ENCODE results near the gene ST6GALNAC2.
"Not testable (repeated sequence)": the region's sequence is repeated elsewhere in the genome, so short reads cannot be mapped to it uniquely, and the experiment has no call there.

Gene ST6GALNAC2

DNA sequence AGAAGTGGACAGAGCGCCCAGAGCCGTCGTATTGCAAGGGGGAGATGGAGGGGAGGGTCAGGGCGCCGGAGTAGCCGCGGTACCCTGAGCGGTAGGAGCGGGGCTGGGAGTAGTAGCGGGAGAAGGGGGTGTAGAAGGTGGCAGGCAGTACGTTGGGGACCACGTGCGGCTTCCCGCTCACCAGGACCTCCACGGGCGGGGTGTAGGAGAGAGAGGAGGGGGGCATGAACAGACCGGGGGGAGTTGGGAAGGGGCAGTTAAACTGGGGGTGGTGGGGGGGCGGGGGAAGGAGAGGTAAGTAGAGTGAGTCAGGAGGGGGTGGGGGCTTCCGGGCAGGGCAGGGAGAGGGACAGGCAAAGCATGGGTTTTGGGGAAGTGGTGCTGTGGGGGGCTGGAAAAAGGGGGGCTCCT is 16.8 kb downstream of the ST6GALNAC2 start:
- no peak for FAIRE-seq

DNA sequence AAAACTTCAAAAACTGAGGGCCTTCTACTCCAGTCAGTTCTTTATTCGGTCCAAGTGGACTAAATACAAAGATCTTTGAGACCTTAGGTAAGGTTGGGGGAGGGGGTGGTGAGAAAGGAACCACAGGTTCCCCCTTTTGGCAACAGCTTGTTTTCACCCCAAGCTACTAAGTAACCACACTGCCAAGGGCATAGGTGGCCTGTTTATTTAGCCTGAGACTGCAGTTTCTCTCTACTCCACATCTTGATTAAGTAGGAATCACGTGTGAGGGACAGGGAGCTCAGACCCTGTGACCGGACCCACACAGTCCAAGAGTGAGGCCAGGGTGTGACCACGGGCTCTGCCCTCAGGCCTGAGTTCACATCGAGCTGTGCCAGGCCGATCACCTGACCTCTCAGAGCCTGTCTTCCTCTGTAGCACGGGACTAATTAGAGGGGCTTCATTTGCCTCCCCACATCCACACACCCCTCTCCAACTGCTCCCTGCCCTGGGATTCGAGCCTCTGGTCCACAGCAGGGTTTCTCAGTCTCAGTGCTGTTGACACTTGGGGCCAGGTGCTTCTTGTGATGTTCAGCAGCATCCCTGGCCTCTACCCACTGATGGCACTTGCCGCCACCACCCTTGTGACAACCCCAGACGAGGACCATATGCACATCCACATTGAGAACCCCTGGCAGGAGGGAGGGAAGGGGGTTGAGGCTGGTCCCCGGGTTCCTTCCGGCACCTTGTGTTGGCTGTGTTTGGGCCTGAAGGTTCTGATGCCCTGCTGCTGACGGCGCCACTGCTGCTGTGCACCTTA is 17.8 kb downstream of the ST6GALNAC2 start:
- no peak for FAIRE-seq

DNA sequence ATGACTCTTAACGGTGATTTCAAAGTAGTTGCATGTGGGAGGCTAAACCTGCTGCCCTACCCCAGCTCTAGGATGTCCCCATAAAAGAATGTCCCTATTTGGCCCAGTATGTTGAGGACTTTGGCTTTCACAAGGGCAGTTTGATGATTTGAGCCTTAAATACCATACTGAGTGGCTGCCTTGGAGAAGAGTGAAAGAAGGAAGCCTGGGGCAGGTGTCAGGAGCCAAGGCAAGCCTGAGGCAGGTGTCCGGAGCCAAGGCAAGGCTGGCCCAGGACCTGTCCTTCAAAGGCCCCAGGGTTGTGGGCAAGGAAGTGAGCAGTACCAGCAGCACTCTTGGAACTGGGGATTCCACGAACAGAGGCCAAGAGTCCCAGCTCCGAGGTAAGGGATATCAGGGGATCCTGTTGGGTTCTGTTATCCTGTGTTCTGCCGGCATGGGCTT is 18.6 kb downstream of the ST6GALNAC2 start:
- FAIRE-seq = no peak

DNA sequence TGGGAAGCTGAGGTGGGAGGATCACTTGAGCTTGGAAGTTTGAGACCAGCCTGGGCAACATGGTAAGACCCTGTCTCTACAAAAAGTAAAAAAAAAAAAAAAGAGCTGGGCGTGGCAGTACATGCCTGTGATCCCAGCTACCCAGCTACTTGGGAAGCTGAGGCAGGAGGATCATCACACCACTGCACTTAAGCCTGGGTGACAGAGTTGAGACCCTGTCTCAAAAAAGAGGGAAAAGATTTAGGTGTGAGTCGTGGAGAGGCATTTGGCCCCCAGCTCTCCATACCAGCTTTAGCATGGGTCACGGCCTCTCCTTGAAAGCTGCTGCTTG is 19.1 kb downstream of the ST6GALNAC2 start:
- no peak for FAIRE-seq

DNA sequence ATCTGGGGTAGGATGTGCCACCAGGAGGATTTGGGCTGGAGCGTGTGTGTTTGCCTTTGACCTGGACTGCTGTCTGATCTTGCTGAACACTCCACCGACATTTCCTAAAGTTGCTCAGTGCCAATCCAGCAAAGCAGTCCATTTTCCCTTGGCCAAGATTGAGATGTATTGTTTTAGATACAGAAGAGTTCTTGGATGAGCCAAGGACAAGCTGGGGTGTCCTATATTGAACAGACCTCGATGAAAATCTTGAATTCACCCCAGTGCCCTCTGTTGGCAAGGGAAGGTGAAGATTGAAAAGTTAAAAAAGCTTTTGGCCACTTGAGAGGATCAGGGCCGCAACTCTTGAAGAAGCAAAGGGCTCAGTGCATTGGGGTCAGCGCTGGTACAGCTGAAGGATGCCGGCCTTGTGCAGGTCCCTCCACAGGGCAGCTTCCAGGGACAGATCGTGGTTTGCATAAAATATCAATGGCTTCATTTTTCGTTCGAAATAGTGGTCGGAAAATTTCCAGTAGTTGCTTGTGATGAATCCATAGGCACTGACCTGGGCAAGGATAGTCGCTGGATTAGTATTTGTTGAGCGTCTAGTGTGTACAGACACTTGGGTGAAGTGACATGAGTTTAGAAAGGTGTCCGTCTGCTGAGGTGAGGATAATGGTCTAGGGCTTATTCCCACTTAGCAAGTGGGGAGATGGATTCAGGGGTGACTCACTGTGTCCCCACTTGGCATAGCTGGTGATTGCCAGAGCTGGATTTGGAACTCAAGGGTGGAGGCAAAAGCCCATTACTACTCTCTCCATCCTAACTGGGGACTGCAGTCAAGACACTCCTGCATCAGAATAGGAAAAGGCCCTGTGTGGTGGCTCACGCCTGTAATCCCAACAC is 19.7 kb downstream of the ST6GALNAC2 start:
- FAIRE-seq = no peak

DNA sequence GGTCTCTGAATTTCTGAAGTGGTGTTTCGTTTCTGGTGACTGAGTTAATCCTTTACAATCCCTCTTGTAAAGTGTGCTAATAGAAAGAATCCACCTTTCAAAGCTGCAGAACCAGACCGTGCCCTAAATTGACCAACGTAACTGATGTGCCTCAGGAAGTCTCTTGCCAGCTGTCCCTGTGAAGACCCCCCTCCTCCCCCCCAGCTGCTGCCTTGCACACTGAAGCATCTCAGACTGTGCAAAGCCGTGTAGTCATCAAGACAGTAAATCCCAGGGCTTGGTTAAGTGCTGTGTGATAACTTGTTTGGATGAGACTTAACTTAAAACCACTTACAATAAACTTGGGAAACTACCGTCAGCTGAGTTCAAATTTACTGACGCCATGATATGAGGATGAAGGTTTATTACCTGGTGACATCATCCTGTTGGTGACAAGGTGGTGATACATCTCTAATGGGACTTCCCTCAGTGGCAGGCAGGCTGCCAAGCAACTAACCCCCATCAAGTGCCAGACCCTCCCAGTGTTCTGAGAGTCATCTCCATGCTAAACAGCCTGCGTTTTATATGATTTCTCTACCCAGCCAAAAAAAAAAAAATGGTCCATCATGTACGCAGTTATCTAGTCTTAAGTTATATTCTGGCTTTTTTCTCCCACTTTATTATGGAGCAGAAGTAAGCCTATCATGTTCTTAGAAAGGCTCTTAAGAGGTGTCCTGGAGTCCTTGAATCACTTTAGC is 20.5 kb downstream of the ST6GALNAC2 start:
- FAIRE-seq = not testable (repeated sequence)

DNA sequence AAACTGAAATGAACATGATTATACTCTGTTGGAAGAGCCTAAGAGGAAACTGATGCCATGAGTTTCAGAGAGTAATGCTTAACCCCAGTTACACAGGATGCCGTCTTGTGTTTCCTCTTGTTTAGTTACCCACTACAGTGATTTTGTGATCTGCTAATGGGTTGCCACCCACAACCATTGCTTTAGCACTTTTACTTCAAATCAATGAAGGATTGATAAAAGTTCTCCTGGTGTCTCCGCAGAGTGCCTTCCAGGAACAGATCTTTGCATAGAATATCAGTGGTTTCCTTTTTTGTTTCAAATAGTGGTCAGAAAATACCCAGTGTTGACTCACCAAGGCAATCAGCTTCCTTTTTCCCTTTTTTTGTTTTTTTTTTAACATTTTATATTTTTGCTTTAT is 22.3 kb downstream of the ST6GALNAC2 start:
- not testable (repeated sequence) for FAIRE-seq

DNA sequence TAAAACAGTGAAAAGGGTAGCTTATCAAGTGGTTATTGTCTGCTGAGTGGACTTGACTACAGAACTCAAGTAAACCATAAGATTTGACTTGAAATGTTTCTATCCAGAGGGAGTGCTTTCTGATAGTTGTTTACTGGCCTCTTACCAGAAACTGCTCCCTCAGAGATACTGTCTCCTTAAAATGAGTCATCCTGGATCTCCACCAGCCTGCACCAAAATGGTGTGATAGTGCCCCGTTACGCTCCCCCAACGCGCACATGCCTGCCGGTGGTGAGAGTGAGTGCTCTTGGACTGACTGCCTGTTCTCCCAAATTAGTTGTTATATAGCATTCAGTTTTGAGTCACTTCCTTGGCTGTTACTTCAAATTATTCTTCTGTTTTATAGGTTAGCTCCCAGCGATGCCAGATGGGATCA is 22.9 kb downstream of the ST6GALNAC2 start:
- no peak for FAIRE-seq

DNA sequence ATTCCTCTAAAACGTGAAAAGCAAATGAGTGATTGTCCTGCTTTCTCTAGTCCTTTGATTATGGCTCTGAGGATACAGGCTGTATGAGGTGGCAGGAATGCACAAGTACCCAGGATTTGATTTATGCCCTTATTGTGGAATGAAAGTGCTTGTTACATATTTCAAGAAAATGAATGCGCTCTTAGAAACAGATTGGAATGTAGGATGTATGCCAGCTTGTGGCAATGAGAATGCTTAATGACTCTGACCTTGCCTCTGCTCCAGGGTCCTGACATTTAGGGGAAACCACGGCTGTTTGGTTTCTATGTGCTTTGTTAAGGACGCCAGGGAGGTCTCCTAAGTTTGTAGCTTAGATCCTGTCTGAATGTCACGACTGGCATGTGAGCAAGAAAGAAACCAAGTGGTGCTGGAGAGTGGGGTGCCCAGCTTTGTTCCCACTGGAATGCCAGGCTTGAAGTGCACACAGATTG is 23.8 kb downstream of the ST6GALNAC2 start:
- no peak for FAIRE-seq

DNA sequence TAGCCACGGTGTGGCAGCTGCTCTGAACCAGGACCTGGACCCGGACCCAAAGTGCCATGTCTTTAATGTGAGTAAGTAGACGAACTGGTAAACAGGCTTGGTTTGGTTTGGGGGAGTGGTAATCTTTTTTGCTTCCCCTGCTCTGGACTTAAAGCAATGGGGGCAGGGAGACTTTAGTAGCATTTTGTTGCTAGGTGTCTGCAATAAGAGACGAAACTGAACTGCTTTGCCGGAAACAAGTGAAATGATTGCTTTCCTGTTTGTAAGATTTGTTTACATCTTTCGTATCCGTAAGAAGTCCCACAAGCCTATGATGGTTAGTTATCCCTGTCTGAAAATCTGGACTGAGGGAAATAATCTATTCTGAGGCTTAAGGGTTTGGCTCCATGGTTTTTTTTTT is 24.3 kb downstream of the ST6GALNAC2 start:
- no peak for FAIRE-seq

DNA sequence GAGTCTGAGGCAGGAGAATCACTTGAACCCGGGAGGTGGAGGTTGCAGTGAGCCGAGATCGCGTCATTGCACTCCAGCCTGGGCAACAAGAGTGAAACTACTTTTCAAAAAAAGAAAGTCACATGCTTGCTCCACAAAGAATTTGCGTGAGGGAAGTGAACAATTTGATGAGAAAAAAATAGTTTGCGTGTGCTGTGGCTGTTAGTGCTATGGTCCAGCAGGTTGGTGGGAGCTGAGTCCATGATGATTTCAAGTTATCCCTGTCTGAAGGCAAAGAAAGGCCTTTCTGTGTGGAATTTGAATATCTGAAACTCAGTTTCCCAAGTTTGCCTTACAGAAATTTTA is 24.8 kb downstream of the ST6GALNAC2 start:
- no peak for FAIRE-seq

DNA sequence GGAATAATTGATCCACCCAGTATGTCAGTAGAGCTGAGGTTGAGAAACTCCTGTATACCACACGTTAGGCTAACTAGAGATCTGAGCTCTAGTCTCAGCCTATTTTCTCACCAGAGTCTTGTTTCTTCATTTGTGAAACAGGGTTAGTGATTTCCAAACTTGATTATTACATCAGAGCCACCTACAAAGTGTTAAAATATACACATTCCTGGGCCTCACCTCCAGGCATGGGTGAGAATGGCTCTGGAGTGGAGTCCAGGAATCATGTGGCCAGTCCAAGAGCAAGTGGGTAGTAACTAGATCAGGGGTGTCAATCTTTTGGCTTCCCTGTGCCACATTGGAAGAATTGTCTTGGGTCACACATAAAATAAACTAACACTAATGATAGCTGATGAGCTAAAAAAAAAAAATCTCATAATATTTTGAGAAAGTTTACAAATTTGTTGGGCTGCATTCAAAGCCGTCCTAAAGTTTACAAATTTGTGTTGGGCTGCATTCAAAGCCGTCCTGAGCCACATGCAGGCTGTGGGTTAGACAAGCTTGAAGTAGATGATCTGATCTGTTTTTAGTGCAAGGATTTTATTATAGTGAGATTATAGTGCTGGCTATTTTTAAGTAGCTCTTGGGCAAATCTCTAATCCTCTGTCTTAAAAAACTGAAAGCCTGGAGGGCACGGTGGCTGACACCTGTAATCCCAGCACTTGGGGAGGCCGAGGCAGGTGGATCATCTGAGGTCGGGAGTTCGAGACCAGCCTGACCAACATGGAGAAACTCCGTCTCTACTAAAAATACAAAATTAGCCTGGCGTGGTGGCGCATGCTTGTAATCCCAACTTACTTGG is 25.4 kb downstream of the ST6GALNAC2 start:
- FAIRE-seq = no peak

DNA sequence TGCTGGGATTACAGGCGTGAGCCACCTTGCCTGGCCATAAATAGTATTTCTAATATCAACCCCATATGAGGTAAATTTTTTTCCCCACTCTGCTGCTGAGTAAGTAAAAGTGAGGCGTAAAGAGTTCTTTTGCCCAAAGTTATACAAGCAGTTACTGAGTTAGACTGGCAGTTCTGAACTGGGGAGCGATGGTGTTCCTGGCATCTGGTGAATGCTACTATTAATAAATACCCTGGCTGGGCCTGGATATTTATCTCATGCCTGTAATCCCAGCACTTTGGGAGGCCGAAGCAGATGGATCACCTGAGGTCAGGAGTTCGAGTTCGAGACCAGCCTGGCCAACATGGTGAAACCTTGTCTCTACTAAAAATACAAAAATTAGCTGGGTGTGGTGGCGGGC is 26.2 kb downstream of the ST6GALNAC2 start:
- not testable (repeated sequence) for FAIRE-seq

DNA sequence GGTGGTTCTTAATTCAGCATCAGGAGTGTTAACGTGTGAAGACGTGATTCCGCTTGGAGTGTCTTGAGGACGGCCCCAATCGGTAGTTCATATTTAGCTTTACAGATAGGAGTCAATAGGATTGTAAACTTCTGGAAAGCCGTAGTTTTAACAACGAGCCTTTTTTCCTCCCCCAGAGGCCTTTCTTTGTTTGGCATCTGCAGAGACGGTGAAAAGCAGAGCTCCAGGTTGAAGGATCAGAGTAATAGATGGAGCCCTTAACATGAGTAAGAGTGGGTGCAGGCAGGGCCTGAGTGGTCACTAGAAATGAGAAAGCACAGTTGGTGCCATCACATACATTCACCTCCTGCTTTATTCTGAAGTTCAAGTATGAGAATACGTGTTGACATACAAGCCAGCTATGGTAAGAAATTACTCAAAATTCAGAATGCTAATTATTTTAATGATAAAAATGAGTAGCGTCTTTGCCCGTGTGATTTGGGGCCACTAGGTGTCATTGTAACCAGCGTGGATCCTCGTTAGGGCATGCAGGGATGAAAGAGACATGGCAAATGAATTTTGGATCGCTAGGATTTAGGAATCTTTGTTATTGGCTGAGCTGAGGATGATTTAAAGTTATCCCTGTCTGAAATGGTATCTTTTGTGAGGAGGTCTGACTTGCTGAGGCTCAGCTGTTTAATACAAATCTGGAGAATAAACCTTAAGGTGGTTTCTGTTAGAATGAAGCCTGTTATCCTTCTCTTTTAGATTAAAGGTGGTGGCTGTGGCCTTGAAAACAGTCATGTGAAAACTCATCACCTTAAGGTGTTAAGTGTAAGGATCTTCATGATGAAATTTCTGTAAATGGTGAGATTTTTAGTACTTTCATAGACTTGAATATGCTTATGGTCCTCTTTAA is 27.2 kb downstream of the ST6GALNAC2 start:
- no peak for FAIRE-seq

DNA sequence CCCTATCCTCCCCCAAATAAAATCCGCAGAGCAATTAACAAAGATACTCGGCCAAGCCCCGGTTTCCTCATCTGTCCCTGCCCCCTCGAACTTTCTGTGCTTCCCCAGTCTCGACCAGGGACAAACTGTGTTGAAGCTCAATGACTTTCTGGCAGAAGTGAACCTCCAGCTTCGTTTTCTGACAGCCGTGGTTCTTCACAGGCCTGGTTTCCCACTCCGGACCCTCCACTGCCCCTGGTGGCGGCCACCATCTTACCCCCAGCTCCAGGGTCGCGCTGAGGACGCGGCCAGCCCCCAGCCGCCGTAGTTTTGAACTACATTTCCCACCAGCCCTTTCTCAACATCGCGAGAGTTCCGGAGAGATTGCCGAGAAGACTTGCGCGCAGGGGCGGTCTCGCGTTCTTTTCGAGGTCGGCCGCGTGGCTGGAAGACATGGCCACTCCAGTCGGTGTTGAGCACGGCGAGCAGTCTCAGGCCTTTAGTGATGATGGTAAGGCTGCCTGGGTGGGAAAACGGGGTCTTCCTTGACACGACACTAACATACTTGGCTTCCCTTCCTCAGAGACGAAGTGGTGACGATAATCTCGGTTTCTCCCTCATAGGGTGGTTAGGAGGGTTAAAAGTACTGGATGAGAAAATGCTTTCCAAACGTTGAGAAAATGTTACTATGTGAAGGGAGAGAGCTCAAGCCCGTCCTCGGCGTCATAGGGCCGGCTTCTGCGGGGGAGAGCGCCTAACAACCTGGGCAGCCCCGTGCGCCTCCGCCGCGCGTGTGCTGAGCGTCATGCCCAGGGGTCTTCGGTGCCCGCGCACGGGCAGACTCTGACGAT is 28.1 kb downstream of the ST6GALNAC2 start:
- peak; percentile 34 for FAIRE-seq

DNA sequence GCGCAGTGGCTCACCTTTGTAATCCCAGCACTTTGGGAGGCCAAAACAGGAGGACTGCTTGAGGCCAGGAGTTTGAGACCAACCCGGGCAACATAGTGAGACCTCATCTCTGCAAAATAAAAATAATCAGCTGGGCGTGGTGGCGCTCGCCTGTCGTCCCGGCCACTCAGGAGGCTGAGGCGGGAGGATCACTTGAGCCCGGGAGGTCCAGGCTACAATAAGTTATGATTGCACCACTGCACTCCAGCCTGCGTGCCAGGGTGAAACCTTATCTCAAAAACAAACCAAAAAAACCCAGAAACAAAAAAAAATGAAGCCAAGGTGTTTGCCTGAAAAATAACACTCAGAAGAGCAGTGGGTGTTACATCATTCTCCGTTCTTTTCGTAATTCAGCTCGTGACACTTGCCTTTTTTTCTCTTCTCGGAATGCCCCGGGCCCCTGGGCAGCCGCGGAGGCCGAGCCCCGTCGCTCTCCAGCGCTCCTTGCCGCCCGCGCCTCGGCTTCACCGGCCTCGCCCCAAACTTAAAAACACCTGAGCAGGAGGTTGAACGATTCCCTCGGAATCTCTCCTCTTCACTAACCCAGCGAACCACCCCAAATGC is 28.8 kb downstream of the ST6GALNAC2 start:
- FAIRE-seq = no peak

DNA sequence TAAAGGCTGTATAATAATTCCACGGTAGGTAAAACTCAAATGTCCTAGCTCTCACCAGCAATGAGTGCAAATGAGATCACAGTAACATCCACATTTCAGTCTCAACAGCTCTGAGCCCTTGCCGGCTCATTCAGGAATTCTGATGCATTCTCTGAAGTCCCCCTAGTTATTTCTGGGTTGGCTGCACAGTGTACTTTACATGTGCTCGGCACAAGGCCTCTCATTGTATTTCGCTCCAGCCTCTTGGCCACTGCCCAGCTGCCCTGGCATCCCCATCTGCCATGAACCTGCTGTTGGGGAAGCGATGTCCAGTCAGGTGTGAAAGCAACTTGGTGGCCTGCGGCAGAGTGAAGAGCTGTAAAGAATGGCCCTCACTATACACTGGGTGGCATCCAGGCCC is 31.5 kb downstream of the ST6GALNAC2 start:
- no peak for FAIRE-seq

DNA sequence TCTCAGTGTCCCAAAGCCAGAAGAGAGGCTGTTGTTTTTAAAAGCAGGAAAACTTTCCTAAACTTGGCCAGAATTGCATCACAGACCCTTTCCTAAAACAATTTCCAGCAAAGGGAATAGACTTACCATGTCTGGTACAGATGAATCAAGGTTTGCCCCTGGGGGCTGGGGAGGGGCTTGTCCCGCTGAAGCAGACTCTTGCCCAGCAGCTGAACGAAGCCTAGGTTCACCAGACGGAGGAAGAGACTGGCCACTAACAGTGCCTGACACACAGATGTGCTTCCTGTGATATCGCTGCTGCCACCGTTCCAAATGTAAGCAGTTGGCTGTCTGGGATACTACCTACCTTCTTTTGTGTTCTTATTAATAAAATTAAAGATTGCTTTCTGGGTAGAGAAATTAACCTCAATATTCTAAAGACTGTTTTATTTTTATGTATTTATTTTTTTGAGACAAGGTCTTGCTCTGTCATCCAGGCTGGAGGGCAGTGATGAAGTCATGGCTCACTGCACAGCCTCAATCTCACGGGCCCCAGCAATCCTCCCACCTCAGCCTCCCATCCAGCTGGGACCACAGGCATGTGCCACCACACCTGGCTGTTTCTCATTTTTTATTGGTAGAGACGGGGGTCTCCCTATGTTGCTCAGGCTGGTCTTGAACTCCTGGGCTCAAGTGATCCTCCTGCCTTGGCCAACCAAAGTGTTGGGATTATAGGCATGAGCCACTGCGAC is 32.3 kb downstream of the ST6GALNAC2 start:
- FAIRE-seq = no peak

DNA sequence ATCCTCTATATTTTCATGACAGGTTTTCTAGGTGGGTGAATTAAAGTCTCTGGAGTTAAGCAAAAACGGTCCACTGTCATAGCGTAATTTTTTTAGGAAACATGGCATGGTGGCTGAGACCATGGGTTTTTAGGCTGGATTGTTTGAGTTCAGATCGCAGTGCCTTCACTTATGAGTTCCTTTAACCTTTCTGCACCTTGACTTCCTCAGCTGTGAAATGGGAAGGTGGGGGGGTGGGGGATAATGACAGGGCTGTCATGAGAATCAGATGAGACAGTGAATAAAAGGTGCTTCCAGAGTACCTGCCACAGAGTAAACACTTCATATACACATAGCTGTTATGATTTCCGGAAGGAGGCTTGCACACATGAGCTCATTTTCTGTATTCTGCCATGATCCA is 34.0 kb downstream of the ST6GALNAC2 start:
- FAIRE-seq = no peak
